HPDE6-E6E7 (cell line): ENCODE results near the gene FBXL15.
A peak's percentile ranks its signal among the peaks of the same experiment; 100 is the strongest.

ENCODE experiments used
- DNase-seq: peaks from one replicate; pipeline ENCODE4 v3.0.0; 2011; ENCODE audit warnings: missing footprints; ENCODE audit errors: extremely low spot score

FBXL15 gene

DNA sequence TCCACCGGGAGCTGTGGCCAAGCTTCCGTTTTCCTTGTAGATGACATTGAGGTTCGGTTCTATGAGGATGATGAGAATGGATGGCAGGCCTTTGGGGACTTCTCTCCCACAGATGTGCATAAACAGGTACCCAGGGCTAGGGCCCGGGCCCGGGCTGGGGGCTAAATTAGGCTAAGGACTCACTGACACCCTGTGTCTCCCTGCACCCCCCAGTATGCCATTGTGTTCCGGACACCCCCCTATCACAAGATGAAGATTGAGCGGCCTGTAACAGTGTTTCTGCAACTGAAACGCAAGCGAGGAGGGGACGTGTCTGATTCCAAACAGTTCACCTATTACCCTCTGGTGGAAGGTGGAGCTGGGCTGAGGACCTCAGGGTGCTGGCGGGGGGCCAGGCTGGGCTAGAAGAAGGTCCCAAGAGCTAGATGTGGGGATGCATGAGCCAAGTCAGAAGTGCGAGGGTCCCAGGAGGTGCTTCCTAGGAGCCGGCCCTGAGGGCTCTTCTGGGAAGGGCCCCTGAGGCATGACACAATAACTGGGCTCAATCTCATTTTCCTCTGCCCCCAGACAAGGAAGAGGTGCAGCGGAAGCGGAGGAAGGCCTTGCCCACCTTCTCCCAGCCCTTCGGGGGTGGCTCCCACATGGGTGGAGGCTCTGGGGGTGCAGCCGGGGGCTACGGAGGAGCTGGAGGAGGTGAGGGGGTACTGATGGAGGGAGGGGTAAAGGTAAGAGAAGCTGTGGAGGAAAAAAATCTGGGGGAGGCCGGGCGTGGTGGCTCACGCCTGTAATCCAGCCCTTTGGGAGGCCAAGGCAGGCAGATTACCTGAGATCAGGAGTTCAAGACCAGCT lies 22.2 kb upstream of the FBXL15 start:
- DNase-seq = no peak

DNA sequence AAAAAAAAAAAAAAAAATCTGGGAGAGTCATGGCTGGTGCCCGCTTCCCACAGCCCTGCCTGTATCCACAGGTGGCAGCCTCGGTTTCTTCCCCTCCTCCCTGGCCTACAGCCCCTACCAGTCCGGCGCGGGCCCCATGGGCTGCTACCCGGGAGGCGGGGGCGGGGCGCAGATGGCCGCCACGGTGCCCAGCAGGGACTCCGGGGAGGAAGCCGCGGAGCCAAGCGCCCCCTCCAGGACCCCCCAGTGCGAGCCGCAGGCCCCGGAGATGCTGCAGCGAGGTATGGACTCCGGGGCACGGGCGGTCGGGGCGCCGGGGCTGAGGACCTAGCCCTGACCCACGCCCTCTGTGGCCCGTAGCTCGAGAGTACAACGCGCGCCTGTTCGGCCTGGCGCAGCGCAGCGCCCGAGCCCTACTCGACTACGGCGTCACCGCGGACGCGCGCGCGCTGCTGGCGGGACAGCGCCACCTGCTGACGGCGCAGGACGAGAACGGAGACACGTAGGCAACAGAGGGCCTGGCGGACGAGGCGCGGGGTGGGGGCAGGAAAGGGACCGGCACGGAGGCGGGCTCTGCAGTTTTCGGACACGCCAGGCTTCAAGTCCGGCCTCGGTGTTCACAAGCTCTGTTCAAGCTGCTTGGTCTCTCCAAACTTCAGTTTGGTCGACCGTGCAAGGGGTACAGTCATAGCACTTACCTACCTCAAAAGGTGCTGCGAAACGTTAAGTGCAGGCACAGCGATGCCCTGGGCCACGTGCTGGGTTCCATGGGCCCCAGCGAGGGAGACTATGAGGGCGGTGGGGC lies 21.2 kb upstream of the FBXL15 start:
- peak; percentile 74 for DNase-seq

DNA sequence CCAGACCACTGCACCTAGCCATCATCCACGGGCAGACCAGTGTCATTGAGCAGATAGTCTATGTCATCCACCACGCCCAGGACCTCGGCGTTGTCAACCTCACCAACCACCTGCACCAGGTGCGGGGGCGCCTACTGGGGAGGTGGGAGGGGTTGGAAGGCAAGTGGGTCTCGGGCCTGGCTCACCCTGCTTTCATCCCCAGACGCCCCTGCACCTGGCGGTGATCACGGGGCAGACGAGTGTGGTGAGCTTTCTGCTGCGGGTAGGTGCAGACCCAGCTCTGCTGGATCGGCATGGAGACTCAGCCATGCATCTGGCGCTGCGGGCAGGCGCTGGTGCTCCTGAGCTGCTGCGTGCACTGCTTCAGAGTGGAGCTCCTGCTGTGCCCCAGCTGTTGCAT lies 20.6 kb upstream of the FBXL15 start:
- DNase-seq = no peak

DNA sequence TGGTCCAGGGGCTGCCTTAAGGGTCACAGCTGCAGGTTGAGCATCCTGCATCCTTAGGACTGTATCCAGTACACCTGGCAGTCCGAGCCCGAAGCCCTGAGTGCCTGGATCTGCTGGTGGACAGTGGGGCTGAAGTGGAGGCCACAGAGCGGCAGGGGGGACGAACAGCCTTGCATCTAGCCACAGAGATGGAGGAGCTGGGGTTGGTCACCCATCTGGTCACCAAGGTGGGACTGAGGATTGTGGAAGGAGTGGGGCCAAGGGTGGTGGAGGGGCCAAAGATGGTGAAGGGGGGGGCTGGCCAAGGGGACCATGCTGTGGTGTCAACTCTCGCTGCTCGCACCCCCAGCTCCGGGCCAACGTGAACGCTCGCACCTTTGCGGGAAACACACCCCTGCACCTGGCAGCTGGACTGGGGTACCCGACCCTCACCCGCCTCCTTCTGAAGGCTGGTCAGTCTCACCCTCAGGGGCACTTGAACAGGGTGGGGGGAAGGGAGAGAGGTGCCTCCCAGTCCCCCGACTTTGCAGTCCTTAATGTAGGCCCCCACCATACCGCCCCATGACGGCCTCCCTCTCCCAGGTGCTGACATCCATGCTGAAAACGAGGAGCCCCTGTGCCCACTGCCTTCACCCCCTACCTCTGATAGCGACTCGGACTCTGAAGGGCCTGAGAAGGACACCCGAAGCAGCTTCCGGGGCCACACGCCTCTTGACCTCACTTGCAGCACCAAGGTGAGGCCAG lies 19.9 kb upstream of the FBXL15 start:
- no peak for DNase-seq

DNA sequence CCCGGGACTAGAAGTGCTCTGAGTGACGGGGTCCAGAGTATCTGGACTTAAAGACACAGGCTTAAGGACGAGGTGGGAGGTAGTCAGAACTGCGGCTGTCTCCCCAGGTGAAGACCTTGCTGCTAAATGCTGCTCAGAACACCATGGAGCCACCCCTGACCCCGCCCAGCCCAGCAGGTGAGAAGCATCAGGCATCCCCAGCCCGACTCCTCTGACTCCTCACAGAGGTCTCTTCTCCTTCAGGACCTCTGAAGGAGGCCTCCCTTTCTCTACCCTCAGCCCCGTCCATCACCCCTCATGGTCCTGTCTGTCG lies 19.3 kb upstream of the FBXL15 start:
- DNase-seq = no peak

DNA sequence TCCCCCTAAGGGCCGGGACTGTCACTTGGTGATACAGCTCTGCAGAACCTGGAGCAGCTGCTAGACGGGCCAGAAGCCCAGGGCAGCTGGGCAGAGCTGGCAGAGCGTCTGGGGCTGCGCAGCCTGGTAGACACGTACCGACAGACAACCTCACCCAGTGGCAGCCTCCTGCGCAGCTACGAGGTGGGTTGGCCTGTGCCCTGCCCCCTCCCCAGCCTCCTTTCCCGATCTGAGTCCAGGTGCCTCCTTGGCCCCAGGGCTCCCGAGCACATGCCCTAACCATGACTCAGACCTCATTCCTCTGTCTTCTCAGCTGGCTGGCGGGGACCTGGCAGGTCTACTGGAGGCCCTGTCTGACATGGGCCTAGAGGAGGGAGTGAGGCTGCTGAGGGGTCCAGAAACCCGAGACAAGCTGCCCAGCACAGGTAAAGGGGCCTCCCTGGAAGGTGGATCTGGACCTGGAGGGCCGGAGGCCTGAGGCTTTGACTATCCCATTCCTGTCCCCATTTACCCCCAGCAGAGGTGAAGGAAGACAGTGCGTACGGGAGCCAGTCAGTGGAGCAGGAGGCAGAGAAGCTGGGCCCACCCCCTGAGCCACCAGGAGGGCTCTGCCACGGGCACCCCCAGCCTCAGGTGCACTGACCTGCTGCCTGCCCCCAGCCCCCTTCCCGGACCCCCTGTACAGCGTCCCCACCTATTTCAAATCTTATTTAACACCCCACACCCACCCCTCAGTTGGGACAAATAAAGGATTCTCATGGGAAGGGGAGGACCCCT lies 18.7 kb upstream of the FBXL15 start:
- peak; percentile 83 for DNase-seq

DNA sequence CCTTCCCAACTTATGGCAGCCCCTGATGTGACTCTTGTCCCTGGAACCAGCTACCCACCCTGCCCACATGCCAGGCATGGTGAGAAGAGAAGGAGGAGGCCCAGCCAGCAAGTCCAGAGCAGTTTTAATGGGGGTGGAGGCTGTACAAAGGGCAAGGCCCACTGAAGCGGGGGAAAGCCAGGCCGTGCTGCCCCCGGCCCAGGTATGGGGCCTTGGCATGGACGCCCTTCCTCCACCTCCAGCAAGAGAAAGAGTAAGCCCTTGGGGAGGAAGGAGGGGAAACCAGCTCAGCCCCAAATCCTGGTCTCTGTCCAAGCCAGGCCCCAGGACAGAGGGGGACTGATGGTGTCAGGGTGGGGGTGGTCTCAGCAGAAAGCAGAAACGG lies 18.1 kb upstream of the FBXL15 start:
- no peak for DNase-seq

DNA sequence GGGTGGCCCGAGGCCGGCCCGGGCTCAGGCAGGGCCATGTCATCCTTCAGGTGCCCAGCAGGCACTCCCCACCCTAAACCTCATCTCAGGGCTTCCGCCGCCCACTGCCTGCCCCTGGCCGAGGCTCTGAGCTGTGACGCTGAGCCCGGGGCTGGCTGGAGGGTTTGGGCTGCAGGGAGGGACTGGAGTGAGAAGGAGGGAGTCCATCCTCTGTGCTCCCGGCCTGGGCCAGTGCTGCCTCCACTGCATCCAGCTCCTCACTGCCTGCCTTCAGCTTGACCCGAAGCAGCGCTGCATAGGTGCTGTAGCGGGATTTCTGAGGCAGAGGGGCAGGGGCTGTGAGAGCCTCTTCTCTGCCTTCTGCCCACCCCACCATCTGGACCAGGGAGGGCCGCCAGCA lies 17.5 kb upstream of the FBXL15 start:
- no peak for DNase-seq

DNA sequence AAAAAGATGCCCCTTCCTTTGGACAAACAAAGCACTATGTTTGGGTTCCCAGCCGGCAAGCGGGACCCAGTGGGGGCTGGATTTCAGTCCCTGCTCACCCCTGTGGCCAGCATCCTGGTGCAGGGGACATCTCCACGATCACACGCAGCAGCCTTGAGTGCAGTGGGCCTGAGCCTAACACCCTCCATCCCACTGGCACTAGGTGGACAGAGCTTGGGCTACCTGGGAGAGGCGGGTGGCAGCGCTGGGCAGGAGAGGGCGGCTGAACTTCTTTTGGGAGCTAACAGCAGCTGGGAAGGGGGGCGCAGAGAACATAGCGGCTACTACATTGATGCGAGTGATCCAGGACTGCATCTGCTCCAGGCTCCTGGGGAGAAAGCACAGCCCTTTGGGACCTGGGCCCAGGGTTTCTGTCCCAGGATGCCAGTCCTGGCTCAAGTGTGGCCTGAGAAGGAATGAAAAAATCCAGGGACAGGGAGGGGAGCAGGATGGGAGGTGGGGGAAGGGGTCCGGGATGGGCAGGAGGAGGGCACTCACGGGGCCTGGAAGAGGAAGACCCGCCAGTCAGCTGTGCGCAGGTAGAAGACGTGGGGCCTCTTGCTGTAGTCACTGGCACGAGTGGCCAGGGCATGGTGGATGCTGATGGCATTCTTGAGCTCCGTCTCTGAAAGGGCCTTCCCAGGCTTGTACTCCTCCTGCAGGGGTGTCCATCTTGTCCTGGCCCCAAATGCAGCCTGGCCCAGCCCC lies 16.1 kb upstream of the FBXL15 start:
- no peak for DNase-seq

DNA sequence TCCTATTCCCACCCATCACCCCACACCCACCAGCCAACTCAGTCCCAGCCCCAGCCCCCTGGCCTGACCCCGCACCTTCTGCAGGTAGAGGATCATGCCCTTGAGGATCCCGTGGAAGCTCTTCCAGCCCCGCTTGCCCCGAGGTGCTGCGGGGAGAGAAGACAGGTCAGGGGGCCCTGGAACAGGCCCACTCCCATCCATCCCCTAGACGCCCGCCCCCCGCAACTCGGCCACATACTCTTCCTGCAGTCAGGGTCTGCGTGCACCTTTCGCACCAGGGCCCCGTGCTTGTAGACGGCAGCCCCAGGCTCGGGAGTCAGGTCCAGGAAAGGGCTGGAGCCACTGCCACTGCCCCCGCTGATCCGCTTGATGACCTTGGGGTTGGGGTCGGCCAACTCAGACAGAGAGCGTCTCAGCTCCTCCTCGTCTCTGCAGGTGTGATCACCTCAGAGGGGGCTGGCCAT lies 15.5 kb upstream of the FBXL15 start:
- no peak for DNase-seq

DNA sequence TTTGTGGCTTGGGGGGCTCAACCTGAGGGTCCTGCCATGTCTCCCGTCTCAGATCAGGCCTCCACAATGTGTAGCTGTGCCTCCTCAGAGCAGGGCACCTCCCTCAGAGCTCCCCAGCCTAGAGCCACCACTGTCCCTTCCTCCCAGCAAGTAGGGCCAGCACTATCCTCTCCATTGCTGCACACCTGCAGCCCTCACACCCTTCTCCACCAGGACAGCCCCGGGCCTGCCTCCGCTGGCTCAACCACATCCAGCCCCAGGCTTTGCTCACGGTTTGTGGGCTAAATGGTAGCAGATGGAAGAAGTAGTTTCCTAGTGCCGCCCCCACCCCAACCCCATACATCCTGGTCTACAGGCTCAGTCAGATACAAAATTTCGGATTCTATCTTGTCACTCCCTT lies 15.0 kb upstream of the FBXL15 start:
- no peak for DNase-seq

DNA sequence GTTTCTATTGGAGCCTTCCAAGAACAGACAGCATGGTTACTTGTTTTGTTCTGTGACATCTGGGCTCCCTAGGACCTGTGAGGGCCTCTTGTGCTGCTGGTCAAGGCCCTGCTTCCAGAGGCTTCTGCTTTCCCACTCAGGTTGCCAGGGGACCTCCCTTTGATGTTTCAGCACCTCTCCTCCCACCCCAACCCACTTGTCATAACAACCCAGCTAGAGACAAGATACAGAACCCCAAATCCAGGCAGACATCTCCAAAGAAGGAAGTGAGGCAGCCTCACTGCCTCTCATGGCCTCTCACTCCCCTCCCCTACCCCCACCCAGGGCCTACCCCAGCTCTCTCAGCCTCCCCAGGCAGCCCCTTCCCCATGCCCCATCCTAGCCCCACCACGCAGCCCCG lies 13.8 kb upstream of the FBXL15 start:
- DNase-seq = no peak

DNA sequence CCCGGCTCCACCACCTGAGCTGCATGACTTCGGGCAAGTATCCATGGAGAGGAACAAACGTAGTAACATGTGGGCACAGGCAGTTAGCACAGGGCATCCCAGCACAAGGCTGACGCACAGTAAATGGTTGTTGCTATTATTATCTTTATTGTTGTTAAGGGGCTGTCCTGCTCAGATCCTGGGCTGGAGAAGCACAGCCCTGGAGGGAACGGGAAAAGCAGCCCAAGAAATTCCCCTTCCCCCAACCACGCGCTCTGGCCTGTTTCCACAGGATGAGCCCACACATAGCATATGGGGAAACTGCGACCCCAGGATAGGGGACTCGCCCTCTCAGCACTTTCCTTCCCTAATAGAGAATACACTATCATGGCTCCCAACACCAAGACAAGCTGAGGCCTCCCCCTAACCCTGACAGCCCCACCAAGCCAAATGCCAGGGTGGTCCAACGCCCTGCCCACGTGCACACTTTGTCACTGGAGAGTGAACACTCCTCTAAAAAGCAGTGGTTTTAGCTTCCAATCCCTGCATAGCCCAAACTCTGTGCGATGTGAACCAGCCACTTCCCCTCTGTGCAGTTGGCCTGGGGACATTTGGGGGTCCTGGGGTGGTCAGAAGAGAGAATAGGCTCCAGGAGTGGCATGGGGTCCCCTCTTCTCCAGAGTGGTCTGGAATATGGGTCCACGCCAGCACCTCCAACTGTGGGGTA lies 13.1 kb upstream of the FBXL15 start:
- no peak for DNase-seq

DNA sequence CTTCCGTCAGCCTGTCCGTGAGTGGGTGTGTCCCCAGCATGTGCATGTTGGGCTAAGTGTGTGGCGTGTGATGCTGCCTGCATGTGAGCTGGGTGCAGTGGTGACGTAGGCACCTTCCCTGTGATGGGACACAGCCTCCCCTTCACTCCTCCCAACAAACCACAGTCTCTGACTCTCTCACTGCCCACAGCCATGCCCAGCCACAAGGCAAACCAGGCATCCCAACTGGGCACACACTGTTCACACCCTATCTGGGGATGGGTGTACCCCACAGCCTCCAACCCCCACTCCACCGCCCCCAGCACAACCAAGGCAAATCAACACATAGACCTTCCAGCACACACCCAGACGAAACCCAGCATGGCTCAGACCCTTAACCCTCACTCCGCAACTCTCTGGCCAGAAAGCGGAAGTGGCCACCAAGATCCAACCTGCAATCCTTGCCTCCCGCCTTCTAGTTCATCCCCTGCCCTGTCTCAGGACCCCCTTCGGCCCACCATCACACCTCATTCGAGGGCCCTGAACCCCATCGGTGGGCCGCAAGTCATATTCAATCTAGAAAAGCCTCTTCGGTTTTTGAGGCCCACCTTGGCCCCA lies 12.4 kb upstream of the FBXL15 start:
- no peak for DNase-seq

DNA sequence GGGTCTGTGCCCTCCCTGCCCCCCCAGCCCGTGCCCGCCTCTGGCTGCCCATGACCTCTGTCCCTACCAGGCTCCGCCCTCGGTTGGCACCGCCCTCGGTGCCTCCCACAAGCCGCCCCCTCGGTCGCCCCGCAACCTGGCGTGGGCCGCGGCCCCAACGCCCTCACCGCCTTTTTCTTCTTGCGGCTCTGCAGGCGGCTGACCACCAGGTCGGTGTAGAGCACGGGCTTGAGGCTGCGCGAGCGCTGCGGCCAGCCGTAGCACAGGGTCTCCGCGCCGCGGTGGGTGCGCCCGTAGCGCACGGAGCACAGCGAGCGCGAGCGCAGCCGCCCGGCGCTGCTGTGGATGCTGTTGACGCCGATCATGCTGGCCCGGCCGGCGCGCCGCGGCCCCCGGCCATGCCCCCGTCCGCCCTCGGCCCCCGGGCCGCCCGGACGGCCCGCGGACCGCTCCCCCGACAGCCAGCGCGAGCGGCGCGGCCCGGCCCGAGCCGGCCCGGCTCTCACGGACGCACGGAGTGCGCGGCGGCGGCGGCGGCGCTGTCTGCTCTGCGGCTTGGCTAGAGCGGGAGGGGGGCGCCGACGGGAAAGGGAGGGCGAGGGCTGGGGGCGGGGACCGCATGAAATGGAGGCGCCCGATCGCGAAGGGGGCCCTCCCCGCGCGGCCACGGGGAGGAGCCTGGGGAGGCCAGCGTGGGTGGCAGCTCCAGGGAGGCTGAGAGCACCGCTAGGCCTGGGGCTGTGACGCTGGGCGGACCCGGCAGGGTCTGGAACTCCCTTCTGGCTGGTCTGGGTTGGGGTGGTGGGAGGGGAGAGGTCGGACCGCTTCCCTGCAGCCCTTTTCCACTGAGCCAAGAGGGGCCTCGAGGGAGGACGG lies 11.7 kb upstream of the FBXL15 start:
- no peak for DNase-seq

DNA sequence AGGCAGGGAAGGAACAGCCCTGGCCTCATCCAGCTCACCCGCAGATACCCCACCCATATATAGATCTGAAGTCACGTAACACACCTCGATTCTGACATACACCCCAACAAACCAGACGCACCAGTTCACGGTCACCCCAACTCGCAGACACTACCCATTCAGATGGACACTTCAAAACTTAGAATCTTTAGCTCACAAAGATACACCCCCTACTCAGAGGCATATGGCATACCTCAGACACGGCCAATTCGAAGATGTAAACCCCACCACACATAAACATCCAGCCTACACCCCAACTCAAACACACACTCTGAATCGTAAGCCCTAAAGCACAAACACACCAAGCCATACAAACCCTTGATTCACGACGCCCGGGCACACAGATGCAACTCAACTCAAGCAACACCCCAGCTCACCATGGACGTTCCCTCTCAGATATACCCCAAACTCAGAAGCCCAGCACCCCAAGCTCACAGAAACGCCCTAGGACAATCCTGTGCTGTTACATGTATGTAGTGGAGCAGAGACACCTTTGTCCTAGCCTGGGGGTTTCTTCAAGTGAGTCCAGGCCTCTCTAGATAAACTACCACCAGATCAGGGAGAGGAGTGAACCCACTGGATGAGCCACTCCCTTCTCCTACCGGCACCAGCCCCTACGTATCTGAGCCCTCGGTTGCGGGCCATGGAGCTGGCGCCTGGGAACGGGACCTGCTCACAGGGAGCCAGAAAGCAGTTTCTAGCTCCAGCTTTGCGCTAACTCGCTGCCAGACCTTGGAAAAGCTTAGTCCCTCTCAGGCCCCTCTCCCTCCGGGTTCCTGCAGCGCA lies 10.8 kb upstream of the FBXL15 start:
- no peak for DNase-seq

DNA sequence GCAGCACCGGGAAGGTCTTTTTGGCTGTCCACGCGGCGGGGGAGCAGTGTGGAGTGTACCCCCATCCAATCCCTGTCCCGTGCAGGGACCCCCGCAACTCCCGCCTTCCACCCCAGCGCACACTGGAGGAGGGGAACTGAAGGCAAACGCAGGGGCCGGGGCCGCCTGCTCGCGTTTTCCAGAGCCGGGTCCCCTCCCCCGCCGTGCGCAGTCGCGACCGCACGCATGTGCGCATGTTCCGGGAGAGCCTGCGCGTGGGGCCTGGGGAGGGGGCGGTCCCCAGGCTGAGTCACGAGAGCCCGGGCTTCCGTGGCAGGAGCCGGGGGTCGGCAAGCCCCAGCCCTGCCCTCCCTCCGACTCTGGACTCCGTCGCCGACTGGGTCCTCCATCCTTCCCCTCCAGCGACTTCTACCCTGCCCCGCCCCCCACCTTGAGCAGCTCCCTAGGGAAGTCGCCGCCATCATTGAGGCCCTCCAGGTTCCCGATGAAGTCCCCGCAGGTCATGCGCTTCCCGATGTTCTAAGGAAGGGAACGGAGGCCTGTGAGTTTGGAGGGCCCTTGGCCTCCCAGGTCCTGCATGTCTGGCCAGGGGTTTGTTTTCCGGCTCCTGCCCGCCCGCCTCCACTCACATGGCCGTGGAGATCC lies 10.1 kb upstream of the FBXL15 start:
- no peak for DNase-seq
